K562 (cell line): ENCODE results near the gene CRKL. TPM values are rescaled to one million over a fixed set of nuclear protein-coding genes. Genes with fewer than 3 reads are reported as not detected.

Experiments
- ARID1B ChIP-seq: fragments of 450-650 bp; IDR thresholded peaks from 2 replicates; pipeline ENCODE4 v1.6.1; 2016; ENCODE audit warnings: antibody characterized with exemption, mild to moderate bottlenecking, inconsistent platforms
- CTBP1 ChIP-seq: fragments of 450-650 bp; IDR thresholded peaks from 2 replicates; pipeline ENCODE4 v1.6.1; 2016; ENCODE audit warnings: borderline replicate concordance
- E2F4 ChIP-seq: sonication (generic); formaldehyde crosslinking; IDR thresholded peaks from 2 replicates; pipeline ENCODE4 v1.8.0; 2022; ENCODE audit warnings: mild to moderate bottlenecking, low read depth, missing genetic modification reagents
- KDM2B ChIP-seq: fragments of 250-450 bp; sonication (Bioruptor Pico); IDR thresholded peaks from 2 replicates; pipeline ENCODE4 v1.8.0; 2021; ENCODE audit warnings: mild to moderate bottlenecking, moderate library complexity
- MAX ChIP-seq: sonication (generic); formaldehyde crosslinking; IDR thresholded peaks from 2 replicates; pipeline ENCODE4 v1.9.0; 2022; ENCODE audit warnings: mild to moderate bottlenecking, missing genetic modification reagents
- NONO ChIP-seq, 2 experiments: fragments of 200-400 bp in 1 of 2; fragments of 450-650 bp in 1 of 2; formaldehyde crosslinking in 1 of 2; IDR thresholded peaks; 2 replicates each; pipeline ENCODE4 v1.6.1; 2017; ENCODE audit warnings: low read depth in 2 of 2, mild to moderate bottlenecking in 2 of 2, moderate library complexity in 2 of 2, low read length in 1 of 2
- OTX1 ChIP-seq: fragments of 450-650 bp; formaldehyde crosslinking; IDR thresholded peaks from 2 replicates; pipeline ENCODE4 v1.4.0; 2022; ENCODE audit warnings: mild to moderate bottlenecking
- PHB2 ChIP-seq: fragments of 450-650 bp; IDR thresholded peaks from 2 replicates; pipeline ENCODE4 v1.6.1; 2017; ENCODE audit warnings: low read depth
- RAD51 ChIP-seq: fragments of 450-650 bp; IDR thresholded peaks from 2 replicates; pipeline ENCODE4 v1.7.1; 2016; ENCODE audit warnings: low read depth, mild to moderate bottlenecking, borderline replicate concordance
- SIN3B ChIP-seq: fragments of 450-650 bp; IDR thresholded peaks from 2 replicates; pipeline ENCODE4 v1.6.1; 2017; ENCODE audit warnings: low read depth, mild to moderate bottlenecking, moderate library complexity
- TCF7 ChIP-seq: sonication (generic); IDR thresholded peaks from 2 replicates; pipeline ENCODE4 v1.6.1; 2016; ENCODE audit warnings: antibody characterized with exemption, borderline replicate concordance
- ZNF57 ChIP-seq: fragments of 450-650 bp; formaldehyde crosslinking; IDR thresholded peaks from 2 replicates; pipeline ENCODE4 v1.4.0; 2020; ENCODE audit warnings: mild to moderate bottlenecking, moderate library complexity
- ZNF592 ChIP-seq: fragments of 450-650 bp; IDR thresholded peaks from 2 replicates; pipeline ENCODE4 v1.6.1; 2017; ENCODE audit warnings: antibody characterized with exemption, mild to moderate bottlenecking
- ZNF766 ChIP-seq: fragments of 200-800 bp; sonication (Bioruptor generic); conservative IDR thresholded peaks from 2 replicates; pipeline ENCODE4 v1.6.1; 2016; ENCODE audit warnings: missing genetic modification characterization, missing compliant biosample characterization
- polyA plus RNA-seq, 8 experiments: library from polyadenylated mRNA; depleted of rRNA in 4 of 8; stranded (reverse) in 5 of 8; unstranded in 3 of 8; fragments of >200 nt; fragmentation: Nextera tagmentation in 2 of 8; fragmentation: Illumina TruSeq in 1 of 8; extraction: Ambion mirVana in 2 of 8; extraction: Trizol in 1 of 8; gene quantifications; 2 replicates each; pipeline versions ENCODE4 v1.2.1 to v1.2.3, GENCODE V29; 2011 to 2014; ENCODE audit warnings: inconsistent platforms in 1 of 8, missing spikeins in 1 of 8
- total RNA-seq, 7 experiments: library from RNA; depleted of rRNA in 6 of 7; stranded (reverse); fragments of >200 nt in 6 of 7; fragmentation: Illumina TruSeq in 2 of 7; extraction: Trizol in 2 of 7; gene quantifications; 2 replicates each; pipeline versions ENCODE4 v1.2.1 to v1.2.3, GENCODE V29; 2011 to 2021; ENCODE audit warnings: low replicate concordance in 1 of 7
- TF ChIP-seq, protein P1 (sequence below): sonication (generic); formaldehyde crosslinking; IDR thresholded peaks from 2 replicates; pipeline ENCODE4 v1.8.0; 2022; ENCODE audit warnings: mild to moderate bottlenecking, missing genetic modification reagents
- TF ChIP-seq, protein P2 (sequence below): fragments of 450-650 bp; formaldehyde crosslinking; IDR thresholded peaks from 2 replicates; pipeline ENCODE4 v1.4.0; 2022; ENCODE audit warnings: mild to moderate bottlenecking, moderate library complexity
- TF ChIP-seq, protein P3 (sequence below), 3 experiments: fragments of 200-800 bp in 1 of 3; fragments of 250-450 bp in 1 of 3; fragments of 450-650 bp in 1 of 3; sonication (Bioruptor Pico) in 1 of 3; sonication (Bioruptor generic) in 1 of 3; formaldehyde crosslinking in 1 of 3; IDR thresholded peaks; 2 replicates each; pipeline versions ENCODE4 v1.6.1 to v1.8.0; 2016 to 2022; ENCODE audit warnings: mild to moderate bottlenecking in 2 of 3, missing genetic modification characterization in 2 of 3, missing compliant biosample characterization in 1 of 3, moderate library complexity in 1 of 3

Gene CRKL
- total and polyA plus RNA-seq, 9 of the 15 experiments (the other 6 are each of a cell fraction or from before 2014, with no cell fraction given) = 100 to 263 (median 124) TPM

DNA sequence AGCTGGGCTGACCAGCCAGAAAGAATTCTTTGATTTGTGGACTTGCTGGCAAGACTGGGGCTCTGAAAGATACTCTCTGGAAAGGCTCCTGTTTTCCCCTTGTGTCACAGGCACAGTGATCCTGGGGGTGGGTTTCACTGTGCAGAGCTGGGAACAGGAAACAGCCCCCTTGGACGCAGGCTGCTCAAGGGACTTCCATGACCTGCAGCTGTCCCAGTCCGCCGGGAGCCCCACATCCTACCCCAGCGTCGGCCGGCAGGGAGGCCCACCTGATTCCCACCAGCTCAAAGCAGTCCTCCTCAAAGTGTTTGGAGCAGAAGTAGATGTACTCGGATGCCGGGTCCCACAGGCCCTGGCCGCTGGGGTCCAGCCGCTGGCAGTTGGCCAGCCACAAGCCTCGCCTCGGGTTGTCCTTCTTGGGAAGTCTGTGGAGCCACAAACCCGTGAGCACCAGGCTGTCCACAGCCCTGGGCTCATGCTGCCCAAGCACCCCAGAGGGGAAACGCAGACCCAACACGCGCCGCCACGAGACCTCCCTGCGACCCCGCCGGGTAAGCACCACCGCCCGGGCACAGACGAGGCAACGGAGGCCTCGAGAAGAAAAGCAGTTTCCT is 83.9 kb downstream of the CRKL start (continued):
- TF ChIP-seq ZNF592 = no peak
- TF ChIP-seq E2F4 (CRISPR knock-in tag) = no peak
- no peak for TF ChIP-seq ARID1B
- TF ChIP-seq, protein P1, sequence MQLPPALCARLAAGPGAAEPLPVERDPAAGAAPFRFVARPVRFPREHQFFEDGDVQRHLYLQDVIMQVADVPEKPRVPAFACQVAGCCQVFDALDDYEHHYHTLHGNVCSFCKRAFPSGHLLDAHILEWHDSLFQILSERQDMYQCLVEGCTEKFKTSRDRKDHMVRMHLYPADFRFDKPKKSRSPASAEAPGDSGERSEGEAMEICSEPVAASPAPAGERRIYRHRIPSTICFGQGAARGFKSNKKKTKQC (CRISPR knock-in tag) = no peak
- TF ChIP-seq CTBP1 = no peak
- TF ChIP-seq, protein P2, sequence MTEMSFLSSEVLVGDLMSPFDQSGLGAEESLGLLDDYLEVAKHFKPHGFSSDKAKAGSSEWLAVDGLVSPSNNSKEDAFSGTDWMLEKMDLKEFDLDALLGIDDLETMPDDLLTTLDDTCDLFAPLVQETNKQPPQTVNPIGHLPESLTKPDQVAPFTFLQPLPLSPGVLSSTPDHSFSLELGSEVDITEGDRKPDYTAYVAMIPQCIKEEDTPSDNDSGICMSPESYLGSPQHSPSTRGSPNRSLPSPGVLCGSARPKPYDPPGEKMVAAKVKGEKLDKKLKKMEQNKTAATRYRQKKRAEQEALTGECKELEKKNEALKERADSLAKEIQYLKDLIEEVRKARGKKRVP (CRISPR knock-in tag) = peak; percentile 57
- no peak for TF ChIP-seq ZNF766 (CRISPR knock-in tag)
- TF ChIP-seq OTX1 (CRISPR knock-in tag) = peak; percentile 17
- no peak for TF ChIP-seq TCF7
- TF ChIP-seq KDM2B = no peak
- no peak for TF ChIP-seq RAD51
- TF ChIP-seq SIN3B = no peak
- TF ChIP-seq ZNF57 (CRISPR knock-in tag) = peak; percentile 15
- TF ChIP-seq MAX (CRISPR knock-in tag) = no peak
- TF ChIP-seq, protein P3, sequence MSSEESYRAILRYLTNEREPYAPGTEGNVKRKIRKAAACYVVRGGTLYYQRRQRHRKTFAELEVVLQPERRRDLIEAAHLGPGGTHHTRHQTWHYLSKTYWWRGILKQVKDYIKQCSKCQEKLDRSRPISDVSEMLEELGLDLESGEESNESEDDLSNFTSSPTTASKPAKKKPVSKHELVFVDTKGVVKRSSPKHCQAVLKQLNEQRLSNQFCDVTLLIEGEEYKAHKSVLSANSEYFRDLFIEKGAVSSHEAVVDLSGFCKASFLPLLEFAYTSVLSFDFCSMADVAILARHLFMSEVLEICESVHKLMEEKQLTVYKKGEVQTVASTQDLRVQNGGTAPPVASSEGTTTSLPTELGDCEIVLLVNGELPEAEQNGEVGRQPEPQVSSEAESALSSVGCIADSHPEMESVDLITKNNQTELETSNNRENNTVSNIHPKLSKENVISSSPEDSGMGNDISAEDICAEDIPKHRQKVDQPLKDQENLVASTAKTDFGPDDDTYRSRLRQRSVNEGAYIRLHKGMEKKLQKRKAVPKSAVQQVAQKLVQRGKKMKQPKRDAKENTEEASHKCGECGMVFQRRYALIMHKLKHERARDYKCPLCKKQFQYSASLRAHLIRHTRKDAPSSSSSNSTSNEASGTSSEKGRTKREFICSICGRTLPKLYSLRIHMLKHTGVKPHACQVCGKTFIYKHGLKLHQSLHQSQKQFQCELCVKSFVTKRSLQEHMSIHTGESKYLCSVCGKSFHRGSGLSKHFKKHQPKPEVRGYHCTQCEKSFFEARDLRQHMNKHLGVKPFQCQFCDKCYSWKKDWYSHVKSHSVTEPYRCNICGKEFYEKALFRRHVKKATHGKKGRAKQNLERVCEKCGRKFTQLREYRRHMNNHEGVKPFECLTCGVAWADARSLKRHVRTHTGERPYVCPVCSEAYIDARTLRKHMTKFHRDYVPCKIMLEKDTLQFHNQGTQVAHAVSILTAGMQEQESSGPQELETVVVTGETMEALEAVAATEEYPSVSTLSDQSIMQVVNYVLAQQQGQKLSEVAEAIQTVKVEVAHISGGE (CRISPR knock-in tag; IDR thresholded peaks at IDR 0.05) = no peak
- no peak for TF ChIP-seq NONO (IDR thresholded peaks at IDR 0.05; ENCODE audit: low read depth in 2 of 2, low read length in 1 of 2)
- no peak for TF ChIP-seq PHB2
